ENCODE measurements around the gene HAUS8. TPM values are rescaled to one million over a fixed set of nuclear protein-coding genes. Genes with fewer than 3 reads are reported as not detected.

Gene HAUS8
- total RNA-seq, 1 donor from 2014 or later, result 2.6 TPM

- Histone ChIP-seq H3K4me3 (ENCODE audit: low read length in 3 of 3) (no peak overlapping the region), H3K9ac (ENCODE audit: low read depth in 1 of 3, low read length in 3 of 3) (no peak overlapping the region), H3K4me1 (ENCODE audit: control insufficient read depth in 3 of 3, insufficient read depth in 3 of 3, low read length in 3 of 3) (no peaks in the 10 kb centered on the region), H3K9me3 (ENCODE audit: control insufficient read depth in 3 of 3, low read length in 3 of 3) (no peaks in the 10 kb centered on the region), H3K36me3 (ENCODE audit: control insufficient read depth in 3 of 3, insufficient read depth in 3 of 3, low read length in 3 of 3) (no peaks in the 10 kb centered on the region), H3K27ac (ENCODE audit: low read depth, low read length) (no peak overlapping the region), H3K27me3 (ENCODE audit: control insufficient read depth in 3 of 3, insufficient read depth in 3 of 3, low read length in 3 of 3) (peaks cover 0 to 7% (median 5%) of the 10 kb centered on the region in 3 donors)
Measured at GRCh38 chr19:17011485-17011884, 63.8 kb downstream of the HAUS8 start.

- H3K27me3 ChIP-seq (ENCODE audit: control insufficient read depth in 3 of 3, insufficient read depth in 3 of 3, low read length in 3 of 3), result peaks cover 0 to 7% (median 4%) of the 10 kb centered on the region in 3 donors
- H3K9me3 ChIP-seq (ENCODE audit: control insufficient read depth in 3 of 3, low read length in 3 of 3), result no peaks in the 10 kb centered on the region
- H3K4me1 ChIP-seq (ENCODE audit: control insufficient read depth in 3 of 3, insufficient read depth in 3 of 3, low read length in 3 of 3), result no peaks in the 10 kb centered on the region
- no peak overlapping the region for H3K4me3 ChIP-seq (ENCODE audit: low read length in 3 of 3)
- H3K9ac ChIP-seq (ENCODE audit: low read depth in 1 of 3, low read length in 3 of 3), result no peak overlapping the region
- no peaks in the 10 kb centered on the region for H3K36me3 ChIP-seq (ENCODE audit: control insufficient read depth in 3 of 3, insufficient read depth in 3 of 3, low read length in 3 of 3)
- H3K27ac ChIP-seq (ENCODE audit: low read depth, low read length), result no peak overlapping the region
Measured at GRCh38 chr19:17006579-17006978, 68.7 kb downstream of the HAUS8 start.

GRCh38 chr19:17005000-17005399, 70.3 kb downstream of the HAUS8 start:
- H3K9me3 ChIP-seq (ENCODE audit: control insufficient read depth in 3 of 3, low read length in 3 of 3), result no peaks in the 10 kb centered on the region
- H3K9ac ChIP-seq (ENCODE audit: low read depth in 1 of 3, low read length in 3 of 3), result no peak overlapping the region
- H3K36me3 ChIP-seq (ENCODE audit: control insufficient read depth in 3 of 3, insufficient read depth in 3 of 3, low read length in 3 of 3), result no peaks in the 10 kb centered on the region
- H3K4me1 ChIP-seq (ENCODE audit: control insufficient read depth in 3 of 3, insufficient read depth in 3 of 3, low read length in 3 of 3), result no peaks in the 10 kb centered on the region
- peaks cover 0 to 7% (median 4%) of the 10 kb centered on the region in 3 donors for H3K27me3 ChIP-seq (ENCODE audit: control insufficient read depth in 3 of 3, insufficient read depth in 3 of 3, low read length in 3 of 3)
- no peak overlapping the region for H3K4me3 ChIP-seq (ENCODE audit: low read length in 3 of 3)
- no peak overlapping the region for H3K27ac ChIP-seq (ENCODE audit: low read depth, low read length)

- Histone ChIP-seq H3K27ac (ENCODE audit: low read depth, low read length) (no peak overlapping the region), H3K4me1 (ENCODE audit: control insufficient read depth in 3 of 3, insufficient read depth in 3 of 3, low read length in 3 of 3) (no peaks in the 10 kb centered on the region), H3K36me3 (ENCODE audit: control insufficient read depth in 3 of 3, insufficient read depth in 3 of 3, low read length in 3 of 3) (no peaks in the 10 kb centered on the region), H3K4me3 (ENCODE audit: low read length in 3 of 3) (no peak overlapping the region), H3K27me3 (ENCODE audit: control insufficient read depth in 3 of 3, insufficient read depth in 3 of 3, low read length in 3 of 3) (peaks cover 0 to 7% (median 4%) of the 10 kb centered on the region in 3 donors), H3K9me3 (ENCODE audit: control insufficient read depth in 3 of 3, low read length in 3 of 3) (no peaks in the 10 kb centered on the region), H3K9ac (ENCODE audit: low read depth in 1 of 3, low read length in 3 of 3) (no peak overlapping the region)
Measured at GRCh38 chr19:17004386-17004785, 70.9 kb downstream of the HAUS8 start.

GRCh38 chr19:17002455-17002854, 72.8 kb downstream of the HAUS8 start:
- H3K36me3 ChIP-seq (ENCODE audit: control insufficient read depth in 3 of 3, insufficient read depth in 3 of 3, low read length in 3 of 3), result no peaks in the 10 kb centered on the region
- no peaks in the 10 kb centered on the region for H3K4me1 ChIP-seq (ENCODE audit: control insufficient read depth in 3 of 3, insufficient read depth in 3 of 3, low read length in 3 of 3)
- peaks cover 0 to 7% (median 4%) of the 10 kb centered on the region in 3 donors for H3K27me3 ChIP-seq (ENCODE audit: control insufficient read depth in 3 of 3, insufficient read depth in 3 of 3, low read length in 3 of 3)
- H3K27ac ChIP-seq (ENCODE audit: low read depth, low read length), result no peak overlapping the region
- peaks cover 0 to 6% (median 0%) of the 10 kb centered on the region in 3 donors for H3K9me3 ChIP-seq (ENCODE audit: control insufficient read depth in 3 of 3, low read length in 3 of 3)
- H3K9ac ChIP-seq (ENCODE audit: low read depth in 1 of 3, low read length in 3 of 3), result no peak overlapping the region
- H3K4me3 ChIP-seq (ENCODE audit: low read length in 3 of 3), result no peak overlapping the region

GRCh38 chr19:17001603-17002183, 73.6 kb downstream of the HAUS8 start:
- Histone ChIP-seq H3K4me1 (ENCODE audit: control insufficient read depth in 3 of 3, insufficient read depth in 3 of 3, low read length in 3 of 3) (no peaks in the 10 kb centered on the region), H3K4me3 (ENCODE audit: low read length in 3 of 3) (no peak overlapping the region), H3K27me3 (ENCODE audit: control insufficient read depth in 3 of 3, insufficient read depth in 3 of 3, low read length in 3 of 3) (peaks cover 0 to 7% (median 4%) of the 10 kb centered on the region in 3 donors), H3K36me3 (ENCODE audit: control insufficient read depth in 3 of 3, insufficient read depth in 3 of 3, low read length in 3 of 3) (no peaks in the 10 kb centered on the region), H3K9ac (ENCODE audit: low read depth in 1 of 3, low read length in 3 of 3) (no peak overlapping the region), H3K27ac (ENCODE audit: low read depth, low read length) (no peak overlapping the region), H3K9me3 (ENCODE audit: control insufficient read depth in 3 of 3, low read length in 3 of 3) (peaks cover 0 to 6% (median 0%) of the 10 kb centered on the region in 3 donors)

Other genes with a start within 250 kb of the HAUS8 start
- gene SIN3B, start 246.1 kb downstream of the HAUS8 start, total RNA-seq, result 17.7 TPM
- gene F2RL3, start 186.5 kb downstream of the HAUS8 start, total RNA-seq, result 0.52 TPM
- 3.7 TPM for gene CPAMD8, start 48.6 kb downstream of the HAUS8 start, total RNA-seq
- gene MYO9B, start 325 bp upstream of the HAUS8 start, total RNA-seq, result 12.5 TPM
- gene USE1, start 139.9 kb upstream of the HAUS8 start, total RNA-seq, result 19.3 TPM
- gene OCEL1, start 150.8 kb upstream of the HAUS8 start, total RNA-seq, result 4.7 TPM
- gene NR2F6, start 170.5 kb upstream of the HAUS8 start, total RNA-seq, result 21.9 TPM
- gene USHBP1, start 189.3 kb upstream of the HAUS8 start, total RNA-seq, result 2.1 TPM
- gene BABAM1, start 192.0 kb upstream of the HAUS8 start, total RNA-seq, result 64.7 TPM
- 0.52 TPM for gene ANKLE1, start 206.4 kb upstream of the HAUS8 start, total RNA-seq
- 6.8 TPM for gene ABHD8, start 228.0 kb upstream of the HAUS8 start, total RNA-seq
- gene MRPL34, start 230.4 kb upstream of the HAUS8 start, total RNA-seq, result 11.5 TPM
- gene DDA1, start 234.1 kb upstream of the HAUS8 start, total RNA-seq, result 5.7 TPM

All from skeletal muscle tissue (tissue), 4 donors.